Measurements from ENCODE around the gene PAQR8. TPM values are rescaled to one million over a fixed set of nuclear protein-coding genes. Genes with fewer than 3 reads are reported as not detected.
A peak's percentile ranks its signal among the peaks of the same experiment; 100 is the strongest.

PAQR8 gene
- total and polyA plus RNA-seq, 2 of the 13 experiments (the other 11 are each of a cell fraction or from before 2014, with no cell fraction given) = 37.7 to 50.7 TPM

GRCh38 chr6:52369234-52369633, 7.3 kb downstream of the PAQR8 start (continued):
- no peak for TF ChIP-seq ZBTB34 (CRISPR knock-in tag; IDR thresholded peaks at IDR 0.05)
- TF ChIP-seq KLF9 (CRISPR knock-in tag; IDR thresholded peaks at IDR 0.05; ENCODE audit: low read depth) = no peak
- no peak for TF ChIP-seq ZNF143 (CRISPR knock-in tag; IDR thresholded peaks at IDR 0.05)
- TF ChIP-seq ZFP36L2 (CRISPR knock-in tag; IDR thresholded peaks at IDR 0.05) = no peak
- no peak for TF ChIP-seq ZC3H4 (CRISPR knock-in tag; IDR thresholded peaks at IDR 0.05; ENCODE audit: borderline replicate concordance)
- no peak for TF ChIP-seq ZNF652 (CRISPR knock-in tag; IDR thresholded peaks at IDR 0.05; ENCODE audit: borderline replicate concordance, low read depth)
- no peak for TF ChIP-seq TBP (CRISPR knock-in tag; IDR thresholded peaks at IDR 0.05)
- TF ChIP-seq KDM1A (CRISPR knock-in tag; IDR thresholded peaks at IDR 0.05) = no peak
- no peak for TF ChIP-seq ZMAT3 (CRISPR knock-in tag; conservative IDR thresholded peaks at IDR 0.05)
- TF ChIP-seq MAFF (IDR thresholded peaks at IDR 0.05; ENCODE audit: low read depth, low read length) = no peak
- no peak for TF ChIP-seq ZNF263 (CRISPR knock-in tag; IDR thresholded peaks at IDR 0.05)
- TF ChIP-seq REST (IDR thresholded peaks at IDR 0.05; ENCODE audit: borderline replicate concordance in 1 of 2, low read depth in 1 of 2, low read length in 2 of 2) = 0 out of 4 replicates have a peak, but pooled peaks of 1 of the 2 experiments have one; percentile 49
- no peak for TF ChIP-seq SRSF9 (IDR thresholded peaks at IDR 0.05; ENCODE audit: borderline replicate concordance, insufficient read depth, low read depth, low read length, poor library complexity, severe bottlenecking)
- no peak for TF ChIP-seq ARNT2 (CRISPR knock-in tag; IDR thresholded peaks at IDR 0.05; ENCODE audit: low read depth)
- TF ChIP-seq ATF7-NPFF (CRISPR knock-in tag; IDR thresholded peaks at IDR 0.05; ENCODE audit: low read depth) = no peak
- 0 out of 2 replicates have a peak, but pooled peaks have one; percentile 31 for TF ChIP-seq ELF3 (CRISPR knock-in tag; IDR thresholded peaks at IDR 0.05)
- no peak for TF ChIP-seq RORA (CRISPR knock-in tag; IDR thresholded peaks at IDR 0.05)
- peak; percentile 14 for TF ChIP-seq TEAD3 (CRISPR knock-in tag; optimal IDR thresholded peaks at IDR 0.05; ENCODE audit: borderline replicate concordance)
- TF ChIP-seq ZNF276 (CRISPR knock-in tag; IDR thresholded peaks at IDR 0.05; ENCODE audit: low read depth) = no peak
- no peak for TF ChIP-seq ATF1 (CRISPR knock-in tag; IDR thresholded peaks at IDR 0.05)
- no peak for TF ChIP-seq ZNF558 (CRISPR knock-in tag; IDR thresholded peaks at IDR 0.05; ENCODE audit: borderline replicate concordance)
- no peak for TF ChIP-seq SP4 (CRISPR knock-in tag; IDR thresholded peaks at IDR 0.05)
- TF ChIP-seq, protein P1, sequence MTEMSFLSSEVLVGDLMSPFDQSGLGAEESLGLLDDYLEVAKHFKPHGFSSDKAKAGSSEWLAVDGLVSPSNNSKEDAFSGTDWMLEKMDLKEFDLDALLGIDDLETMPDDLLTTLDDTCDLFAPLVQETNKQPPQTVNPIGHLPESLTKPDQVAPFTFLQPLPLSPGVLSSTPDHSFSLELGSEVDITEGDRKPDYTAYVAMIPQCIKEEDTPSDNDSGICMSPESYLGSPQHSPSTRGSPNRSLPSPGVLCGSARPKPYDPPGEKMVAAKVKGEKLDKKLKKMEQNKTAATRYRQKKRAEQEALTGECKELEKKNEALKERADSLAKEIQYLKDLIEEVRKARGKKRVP (CRISPR knock-in tag; IDR thresholded peaks at IDR 0.05) = no peak
- TF ChIP-seq, protein P2, sequence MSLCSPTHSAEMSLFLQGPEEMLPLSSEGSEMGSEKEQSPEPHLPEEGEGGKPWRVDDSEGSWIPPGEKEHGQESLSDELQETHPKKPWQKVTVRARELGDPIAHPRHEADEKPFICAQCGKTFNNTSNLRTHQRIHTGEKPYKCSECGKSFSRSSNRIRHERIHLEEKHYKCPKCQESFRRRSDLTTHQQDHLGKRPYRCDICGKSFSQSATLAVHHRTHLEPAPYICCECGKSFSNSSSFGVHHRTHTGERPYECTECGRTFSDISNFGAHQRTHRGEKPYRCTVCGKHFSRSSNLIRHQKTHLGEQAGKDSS (CRISPR knock-in tag; IDR thresholded peaks at IDR 0.05; ENCODE audit: borderline replicate concordance, low read depth) = no peak
